Measurements from ENCODE around the gene SNX4.

DNA sequence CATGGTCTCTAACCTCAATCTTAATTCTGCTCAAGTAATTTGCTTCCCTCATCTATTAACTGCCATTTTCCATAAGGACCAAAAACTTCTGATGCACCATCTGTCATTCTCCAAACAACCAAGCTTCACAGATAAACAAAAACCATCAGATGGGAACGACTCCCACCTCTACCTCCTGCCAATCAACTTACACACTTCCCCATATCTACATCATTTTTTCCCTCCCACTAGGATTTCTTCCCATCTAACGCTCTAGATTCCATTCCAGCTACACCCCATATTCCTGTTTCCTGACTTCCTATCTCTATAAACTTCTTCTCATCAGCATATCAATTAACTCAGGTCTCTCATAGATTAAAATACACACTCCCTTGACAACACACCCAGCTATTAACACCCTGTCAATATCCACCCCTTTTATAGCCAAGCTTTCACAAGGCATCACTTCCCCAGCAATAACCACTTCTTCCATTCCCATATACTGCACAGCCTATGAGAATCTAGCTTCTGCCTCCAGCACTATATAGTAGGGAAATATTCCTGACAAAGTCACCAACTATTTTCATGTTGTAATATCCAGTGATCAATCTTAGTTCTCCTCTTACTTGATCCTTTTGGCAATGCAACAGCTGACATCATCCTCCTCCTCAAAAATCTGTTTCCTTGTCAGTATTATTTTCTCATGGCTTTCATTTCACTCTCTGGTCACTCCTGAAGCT, 39.2 kb downstream of the SNX4 start:
- TF ChIP-seq, protein P1, sequence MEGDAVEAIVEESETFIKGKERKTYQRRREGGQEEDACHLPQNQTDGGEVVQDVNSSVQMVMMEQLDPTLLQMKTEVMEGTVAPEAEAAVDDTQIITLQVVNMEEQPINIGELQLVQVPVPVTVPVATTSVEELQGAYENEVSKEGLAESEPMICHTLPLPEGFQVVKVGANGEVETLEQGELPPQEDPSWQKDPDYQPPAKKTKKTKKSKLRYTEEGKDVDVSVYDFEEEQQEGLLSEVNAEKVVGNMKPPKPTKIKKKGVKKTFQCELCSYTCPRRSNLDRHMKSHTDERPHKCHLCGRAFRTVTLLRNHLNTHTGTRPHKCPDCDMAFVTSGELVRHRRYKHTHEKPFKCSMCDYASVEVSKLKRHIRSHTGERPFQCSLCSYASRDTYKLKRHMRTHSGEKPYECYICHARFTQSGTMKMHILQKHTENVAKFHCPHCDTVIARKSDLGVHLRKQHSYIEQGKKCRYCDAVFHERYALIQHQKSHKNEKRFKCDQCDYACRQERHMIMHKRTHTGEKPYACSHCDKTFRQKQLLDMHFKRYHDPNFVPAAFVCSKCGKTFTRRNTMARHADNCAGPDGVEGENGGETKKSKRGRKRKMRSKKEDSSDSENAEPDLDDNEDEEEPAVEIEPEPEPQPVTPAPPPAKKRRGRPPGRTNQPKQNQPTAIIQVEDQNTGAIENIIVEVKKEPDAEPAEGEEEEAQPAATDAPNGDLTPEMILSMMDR (conservative IDR thresholded peaks at IDR 0.05; ENCODE audit: low read depth, low read length), result no peak
- TF ChIP-seq EZH2 (IDR thresholded peaks at IDR 0.05; ENCODE audit: low read length, unreplicated experiment), result no peak
